CD14-positive monocyte (primary cell): ENCODE results near the gene MCF2L2. TPM values are rescaled to one million over a fixed set of nuclear protein-coding genes. Genes with fewer than 3 reads are reported as not detected.

Source experiments
- DNase-seq, 3 donors: peaks; one replicate each; pipeline ENCODE4 v3.0.0-alpha.2; 2011 to 2022
- H2AFZ ChIP-seq: 2 replicates; pipeline ENCODE4 v1.6.0; 2012; ENCODE audit warnings: mild to moderate bottlenecking, low read depth, low read length, inconsistent platforms; ENCODE audit not compliant: insufficient read depth, poor library complexity, severe bottlenecking
- H3K27ac ChIP-seq, 2 donors: 1 replicate in 1 of 2; 2 replicates in 1 of 2; pipeline ENCODE4 v1.5.1; 2012 to 2013; ENCODE audit warnings: low read length in 2 of 2, control low read depth in 1 of 2, inconsistent platforms in 1 of 2, low read depth in 1 of 2, mild to moderate bottlenecking in 1 of 2
- H3K27me3 ChIP-seq, 2 donors: one replicate each; pipeline versions ENCODE4 v1.6.0 to v1.6.1; 2011 to 2013; ENCODE audit warnings: low read length in 2 of 2; ENCODE audit not compliant: control insufficient read depth in 2 of 2, insufficient read depth in 2 of 2
- H3K36me3 ChIP-seq, 2 donors: replicated peaks in 1 of 2; 1 replicate in 1 of 2; 2 replicates in 1 of 2; pipeline versions ENCODE4 v1.5.1 to v1.6.1; 2012 to 2013; ENCODE audit warnings: low read length in 2 of 2, control low read depth in 1 of 2, inconsistent platforms in 1 of 2, mild to moderate bottlenecking in 1 of 2; ENCODE audit not compliant: insufficient read depth in 2 of 2, control insufficient read depth in 1 of 2
- H3K4me1 ChIP-seq, 2 donors: 1 replicate in 1 of 2; 2 replicates in 1 of 2; pipeline versions ENCODE4 v1.5.1 to v1.6.1; 2012 to 2013; ENCODE audit warnings: low read length in 2 of 2, control low read depth in 1 of 2, inconsistent platforms in 1 of 2, mild to moderate bottlenecking in 1 of 2, moderate library complexity in 1 of 2; ENCODE audit not compliant: insufficient read depth in 2 of 2, control insufficient read depth in 1 of 2
- H3K4me2 ChIP-seq: replicated peaks from 2 replicates; pipeline ENCODE3; 2012; ENCODE audit warnings: low read length, moderate library complexity, mild to moderate bottlenecking; ENCODE audit not compliant: poor library complexity, severe bottlenecking; ENCODE audit errors: extremely low read depth
- H3K4me3 ChIP-seq, 3 experiments: fragments of 200-600 bp in 1 of 3; sonication (generic) in 1 of 3; replicated peaks in 1 of 3; 1 replicate in 2 of 3; 2 replicates in 1 of 3; pipeline ENCODE4 v1.5.1; 2011 to 2013; ENCODE audit warnings: low read length in 3 of 3, mild to moderate bottlenecking in 3 of 3, control low read depth in 2 of 3, low read depth in 2 of 3, inconsistent platforms in 1 of 3, moderate library complexity in 1 of 3
- H3K79me2 ChIP-seq: 2 replicates; pipeline ENCODE4 v1.6.0; 2012; ENCODE audit warnings: mild to moderate bottlenecking, control low read depth, inconsistent platforms, low read length, moderate library complexity; ENCODE audit not compliant: insufficient read depth
- H3K9ac ChIP-seq: 2 replicates; pipeline ENCODE4 v1.6.0; 2017; ENCODE audit warnings: low read length, mild to moderate bottlenecking; ENCODE audit not compliant: insufficient read depth, poor library complexity, severe bottlenecking
- H3K9me3 ChIP-seq, 2 donors: replicated peaks in 1 of 2; 1 replicate in 1 of 2; 2 replicates in 1 of 2; pipeline versions ENCODE4 v1.5.1 to v1.6.1; 2012 to 2013; ENCODE audit warnings: low read length in 2 of 2, control low read depth in 1 of 2; ENCODE audit not compliant: control insufficient read depth in 1 of 2, insufficient read depth in 1 of 2
- H4K20me1 ChIP-seq: 2 replicates; pipeline ENCODE4 v1.6.0; 2012; ENCODE audit warnings: mild to moderate bottlenecking, low read length, control low read depth, moderate library complexity; ENCODE audit not compliant: insufficient read depth
- H3K27ac Mint-ChIP-seq, 7 donors: one replicate each; pipeline ENCODE4 v1.8.0; 2020; ENCODE audit warnings: mild to moderate bottlenecking in 7 of 7, mixed read lengths in 7 of 7, moderate library complexity in 6 of 7, inconsistent platforms in 2 of 7
- H3K27me3 Mint-ChIP-seq, 3 donors: one replicate each; pipeline ENCODE4 v1.8.0; 2021 to 2022; ENCODE audit warnings: low read depth in 3 of 3, mild to moderate bottlenecking in 3 of 3, mixed read lengths in 3 of 3, moderate library complexity in 3 of 3, inconsistent platforms in 1 of 3
- H3K36me3 Mint-ChIP-seq, 2 donors: one replicate each; pipeline ENCODE4 v1.8.0; 2020; ENCODE audit warnings: mixed read lengths in 2 of 2, inconsistent platforms in 1 of 2, mild to moderate bottlenecking in 1 of 2
- H3K4me1 Mint-ChIP-seq: one replicate; pipeline ENCODE4 v1.8.0; 2020; ENCODE audit warnings: mild to moderate bottlenecking, mixed read lengths
- H3K4me3 Mint-ChIP-seq, 2 donors: one replicate each; pipeline ENCODE4 v1.8.0; 2020; ENCODE audit warnings: mild to moderate bottlenecking in 2 of 2, mixed read lengths in 2 of 2, moderate library complexity in 1 of 2
- H3K9me3 Mint-ChIP-seq, 7 donors: one replicate each; pipeline ENCODE4 v1.8.0; 2020 to 2022; ENCODE audit warnings: mixed read lengths in 7 of 7, mild to moderate bottlenecking in 6 of 7, moderate library complexity in 6 of 7, inconsistent platforms in 2 of 7
- WGBS: methylation state at CpG from one replicate; pipeline ENCODE4 v1.1.5; 2013; ENCODE audit warnings: missing lambda C conversion rate; ENCODE audit not compliant: insufficient coverage; 5-methylcytosine and 5-hydroxymethylcytosine counted together
- intact Hi-C, 2 donors: fragments of 100-400 bp; cut with micrococcal nuclease; formaldehyde crosslinking; loops; one replicate each; pipeline versions ENCODE4 v1.15.0 to v1.15.1; 2023
- polyA plus RNA-seq, 3 donors: library from polyadenylated mRNA; depleted of rRNA in 1 of 3; unstranded in 2 of 3; stranded (reverse) in 1 of 3; fragments of 300-500 nt in 2 of 3; fragments of >200 nt in 1 of 3; fragmentation: Illumina TruSeq in 2 of 3; gene quantifications; 1 replicate in 2 of 3; 2 replicates in 1 of 3; pipeline ENCODE4 v1.2.3, GENCODE V29; 2012 to 2021
- TF ChIP-seq, protein P1 (sequence below): fragments of 200-600 bp; IDR thresholded peaks from one replicate; pipeline ENCODE4 v1.8.0; 2022; ENCODE audit warnings: antibody characterized with exemption, mild to moderate bottlenecking

Gene MCF2L2
- polyA plus RNA-seq, 3 donors: 0.01 to 0.13 TPM; not detected in 1

DNA sequence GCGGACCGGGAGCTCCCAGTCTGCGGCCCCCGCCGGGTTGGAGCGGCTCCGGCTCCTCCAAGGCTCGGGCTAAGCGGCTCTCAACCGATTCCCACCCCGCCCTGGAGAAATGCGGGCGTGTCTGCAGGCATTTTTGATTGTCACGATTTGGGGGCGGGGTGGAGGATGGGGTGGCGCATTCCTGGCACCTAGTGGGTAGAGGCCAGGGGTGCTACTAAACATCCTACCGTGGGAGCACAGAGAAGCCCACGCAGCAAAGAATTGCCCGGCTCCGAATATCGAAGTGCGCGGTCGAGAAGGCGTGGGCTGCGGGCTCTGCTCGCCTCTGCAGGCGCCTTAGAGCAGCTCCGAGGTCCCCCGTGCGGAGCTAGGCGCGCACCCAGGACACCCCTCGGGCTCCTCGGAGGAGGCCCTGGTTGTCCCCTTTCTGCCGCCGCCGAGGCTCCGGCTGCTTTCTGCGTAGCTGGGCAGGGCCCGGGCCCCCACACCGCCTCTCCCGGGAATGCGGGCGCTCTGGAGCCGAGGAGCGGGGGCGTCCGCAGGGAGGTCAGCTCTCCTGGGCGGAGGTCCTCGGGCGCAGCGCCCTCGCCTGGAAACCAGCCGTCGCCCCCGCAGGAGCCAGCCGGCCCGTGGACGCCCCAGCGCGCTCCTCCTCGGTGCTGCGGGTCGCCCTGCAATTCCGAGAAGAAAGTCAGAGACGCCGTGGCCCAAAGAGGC, 249.4 kb downstream of the MCF2L2 start:
- Mint-ChIP-seq H3K9me3 (peaks cover 0 to 13% (median 0%) of the 10 kb centered on the region in 7 donors), H3K27me3 (peaks cover 46 to 67% (median 55%) of the 10 kb centered on the region in 3 donors), H3K27ac (peak overlapping the region in 2 of 7 donors; percentile 41 to 61), H3K4me3 (peak overlapping the region; percentile 77 to 94), H3K4me1 (peaks cover 18% of the 10 kb centered on the region), H3K36me3 (no peaks in the 10 kb centered on the region)
- peak overlapping the region; percentile 36 for H3K9ac ChIP-seq
- peak overlapping the region; percentile 9 to 71 (median 29) for H3K4me3 ChIP-seq
- TF ChIP-seq, protein P1, sequence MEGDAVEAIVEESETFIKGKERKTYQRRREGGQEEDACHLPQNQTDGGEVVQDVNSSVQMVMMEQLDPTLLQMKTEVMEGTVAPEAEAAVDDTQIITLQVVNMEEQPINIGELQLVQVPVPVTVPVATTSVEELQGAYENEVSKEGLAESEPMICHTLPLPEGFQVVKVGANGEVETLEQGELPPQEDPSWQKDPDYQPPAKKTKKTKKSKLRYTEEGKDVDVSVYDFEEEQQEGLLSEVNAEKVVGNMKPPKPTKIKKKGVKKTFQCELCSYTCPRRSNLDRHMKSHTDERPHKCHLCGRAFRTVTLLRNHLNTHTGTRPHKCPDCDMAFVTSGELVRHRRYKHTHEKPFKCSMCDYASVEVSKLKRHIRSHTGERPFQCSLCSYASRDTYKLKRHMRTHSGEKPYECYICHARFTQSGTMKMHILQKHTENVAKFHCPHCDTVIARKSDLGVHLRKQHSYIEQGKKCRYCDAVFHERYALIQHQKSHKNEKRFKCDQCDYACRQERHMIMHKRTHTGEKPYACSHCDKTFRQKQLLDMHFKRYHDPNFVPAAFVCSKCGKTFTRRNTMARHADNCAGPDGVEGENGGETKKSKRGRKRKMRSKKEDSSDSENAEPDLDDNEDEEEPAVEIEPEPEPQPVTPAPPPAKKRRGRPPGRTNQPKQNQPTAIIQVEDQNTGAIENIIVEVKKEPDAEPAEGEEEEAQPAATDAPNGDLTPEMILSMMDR: peak; percentile 17
- H2AFZ ChIP-seq: peak overlapping the region; percentile 78
- no peaks in the 10 kb centered on the region for H3K79me2 ChIP-seq
- under 1% methylated on average over 65 of the region's 68 CpGs for WGBS
- H3K9me3 ChIP-seq: no peaks in the 10 kb centered on the region
- DNase-seq: peak; percentile 10 to 22 (median 14)
- peaks cover 18 to 48% of the 10 kb centered on the region in 2 donors for H3K27me3 ChIP-seq
- H3K4me2 ChIP-seq: peak overlapping the region; percentile 90
- intact Hi-C loops: no loop called here
- H4K20me1 ChIP-seq: no peaks in the 10 kb centered on the region
- peaks cover 17 to 19% of the 10 kb centered on the region in 2 donors for H3K4me1 ChIP-seq
- H3K27ac ChIP-seq: no peak overlapping the region
- H3K36me3 ChIP-seq: no peaks in the 10 kb centered on the region

DNA sequence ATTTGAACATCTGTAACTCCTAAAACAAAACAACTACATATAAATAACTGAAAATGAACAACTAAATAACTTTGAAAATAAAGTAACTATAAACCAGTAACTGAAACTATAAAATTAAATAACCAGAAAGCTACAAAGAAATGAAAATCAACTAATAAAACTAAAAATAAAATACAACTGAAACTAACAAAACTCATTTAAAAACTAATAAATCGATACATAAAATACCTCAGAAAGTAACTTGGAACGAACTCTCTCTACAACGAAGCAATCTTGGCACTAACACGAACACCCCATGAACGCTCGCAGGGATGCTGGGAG, 249.9 kb downstream of the MCF2L2 start:
- H3K79me2 ChIP-seq: no peaks in the 10 kb centered on the region
- H3K36me3 ChIP-seq: no peaks in the 10 kb centered on the region
- H3K36me3 Mint-ChIP-seq: no peaks in the 10 kb centered on the region
- peaks cover 18 to 48% of the 10 kb centered on the region in 2 donors for H3K27me3 ChIP-seq
- H3K4me1 Mint-ChIP-seq: peaks cover 18% of the 10 kb centered on the region
- H2AFZ ChIP-seq: peak overlapping the region; percentile 78
- peak overlapping the region; percentile 36 for H3K9ac ChIP-seq
- H3K4me2 ChIP-seq: peak overlapping the region; percentile 90
- H4K20me1 ChIP-seq: no peaks in the 10 kb centered on the region
- H3K4me3 Mint-ChIP-seq: peak overlapping the region; percentile 77 to 94
- peaks cover 17 to 19% of the 10 kb centered on the region in 2 donors for H3K4me1 ChIP-seq
- peaks cover 46 to 67% (median 55%) of the 10 kb centered on the region in 3 donors for H3K27me3 Mint-ChIP-seq
- H3K4me3 ChIP-seq: peak overlapping the region; percentile 9 to 71 (median 29)
- no peak overlapping the region for H3K27ac ChIP-seq
- TF ChIP-seq, protein P1: no peak
- 7% methylated on average over 6 of the region's 6 CpGs for WGBS
- peak overlapping the region in 1 of 7 donors; percentile 41 for H3K27ac Mint-ChIP-seq
- H3K9me3 ChIP-seq: no peaks in the 10 kb centered on the region
- DNase-seq: no peak
- intact Hi-C loops: no loop called here
- H3K9me3 Mint-ChIP-seq: peaks cover 0 to 13% (median 0%) of the 10 kb centered on the region in 7 donors
